Thoracic aorta (tissue), 2 donors: Measurements from ENCODE around the gene CLASP2. TPM values are rescaled to one million over a fixed set of nuclear protein-coding genes. Genes with fewer than 3 reads are reported as not detected.

ENCODE experiments used
- ATAC-seq: fragments of 150-250 bp; one replicate; pipeline ENCODE4 v1.8.0; 2017; ENCODE audit warnings: low read depth; ENCODE audit not compliant: insufficient number of reproducible peaks, low FRiP score
- DNase-seq: peaks from one replicate; pipeline ENCODE4 v3.0.0-alpha.2; 2020; ENCODE audit warnings: low spot score
- H3K27ac ChIP-seq, 2 donors: fragments of 200-600 bp; sonication (generic); 1 replicate in 1 of 2; 2 replicates in 1 of 2; pipeline ENCODE4 v1.5.1; 2016; ENCODE audit warnings: mild to moderate bottlenecking in 2 of 2, moderate library complexity in 2 of 2
- H3K27me3 ChIP-seq: fragments of 200-600 bp; sonication (generic); replicated peaks from 2 replicates; pipeline ENCODE4 v1.6.0; 2016; ENCODE audit warnings: mild to moderate bottlenecking; ENCODE audit not compliant: insufficient read depth
- H3K36me3 ChIP-seq: fragments of 200-600 bp; sonication (generic); one replicate; pipeline ENCODE4 v1.5.1; 2016
- H3K4me1 ChIP-seq, 2 donors: fragments of 200-600 bp; sonication (generic); 1 replicate in 1 of 2; 2 replicates in 1 of 2; pipeline versions ENCODE4 v1.5.1 to v1.6.0; 2016; ENCODE audit warnings: low read depth in 2 of 2, mild to moderate bottlenecking in 1 of 2; ENCODE audit not compliant: control insufficient read depth in 1 of 2
- H3K4me3 ChIP-seq: fragments of 200-600 bp; sonication (generic); 2 replicates; pipeline ENCODE4 v1.5.1; 2016; ENCODE audit warnings: mild to moderate bottlenecking
- H3K9me3 ChIP-seq: fragments of 200-600 bp; sonication (generic); 2 replicates; pipeline ENCODE4 v1.5.1; 2016
- total RNA-seq, 2 donors: library from RNA; depleted of rRNA; stranded (reverse); fragments of >200 nt; gene quantifications; one replicate each; pipeline versions ENCODE4 v1.1.0 to v1.2.3, GENCODE V29; 2016
- TF ChIP-seq, protein P1 (sequence below): fragments of 200-600 bp; sonication (generic); IDR thresholded peaks from one replicate; pipeline ENCODE4 v1.5.1; 2019; ENCODE audit warnings: antibody characterized with exemption

Gene CLASP2
- total RNA-seq, 2 donors from 2014 or later = 122 to 126 TPM

GRCh38 chr3:33629219-33629618 lies 88.8 kb downstream of the CLASP2 start:
- H3K4me1 ChIP-seq = no peaks in the 10 kb centered on the region
- H3K9me3 ChIP-seq = no peaks in the 10 kb centered on the region
- no peak overlapping the region for H3K4me3 ChIP-seq
- TF ChIP-seq, protein P1, sequence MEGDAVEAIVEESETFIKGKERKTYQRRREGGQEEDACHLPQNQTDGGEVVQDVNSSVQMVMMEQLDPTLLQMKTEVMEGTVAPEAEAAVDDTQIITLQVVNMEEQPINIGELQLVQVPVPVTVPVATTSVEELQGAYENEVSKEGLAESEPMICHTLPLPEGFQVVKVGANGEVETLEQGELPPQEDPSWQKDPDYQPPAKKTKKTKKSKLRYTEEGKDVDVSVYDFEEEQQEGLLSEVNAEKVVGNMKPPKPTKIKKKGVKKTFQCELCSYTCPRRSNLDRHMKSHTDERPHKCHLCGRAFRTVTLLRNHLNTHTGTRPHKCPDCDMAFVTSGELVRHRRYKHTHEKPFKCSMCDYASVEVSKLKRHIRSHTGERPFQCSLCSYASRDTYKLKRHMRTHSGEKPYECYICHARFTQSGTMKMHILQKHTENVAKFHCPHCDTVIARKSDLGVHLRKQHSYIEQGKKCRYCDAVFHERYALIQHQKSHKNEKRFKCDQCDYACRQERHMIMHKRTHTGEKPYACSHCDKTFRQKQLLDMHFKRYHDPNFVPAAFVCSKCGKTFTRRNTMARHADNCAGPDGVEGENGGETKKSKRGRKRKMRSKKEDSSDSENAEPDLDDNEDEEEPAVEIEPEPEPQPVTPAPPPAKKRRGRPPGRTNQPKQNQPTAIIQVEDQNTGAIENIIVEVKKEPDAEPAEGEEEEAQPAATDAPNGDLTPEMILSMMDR = no peak
- H3K36me3 ChIP-seq = no peaks in the 10 kb centered on the region
- no peak overlapping the region for H3K27ac ChIP-seq
- ATAC-seq = no peak
- no peaks in the 10 kb centered on the region for H3K27me3 ChIP-seq
- DNase-seq = no peak

DNA sequence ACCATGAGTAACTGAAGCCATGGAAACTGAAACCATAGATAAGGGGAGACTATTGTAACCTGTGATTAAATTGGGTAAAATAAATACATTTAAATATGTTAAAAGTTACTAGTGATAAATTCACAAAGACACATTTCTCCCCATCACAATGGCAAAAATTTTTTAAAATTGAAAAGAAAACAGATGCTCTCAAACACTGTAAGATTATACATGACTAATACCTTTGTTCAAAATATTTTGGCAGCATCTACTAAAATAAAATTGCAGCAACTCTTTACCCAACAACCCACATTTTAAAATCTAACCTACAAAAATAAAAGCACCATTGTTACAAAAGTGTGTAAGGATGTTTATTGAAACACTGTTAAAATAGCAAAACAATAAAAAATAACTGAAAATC lies 93.3 kb downstream of the CLASP2 start:
- no peaks in the 10 kb centered on the region for H3K4me1 ChIP-seq
- no peaks in the 10 kb centered on the region for H3K27me3 ChIP-seq
- TF ChIP-seq, protein P1 = no peak
- no peak overlapping the region for H3K27ac ChIP-seq
- H3K9me3 ChIP-seq = no peaks in the 10 kb centered on the region
- DNase-seq (no peak), ATAC-seq (no peak)
- no peaks in the 10 kb centered on the region for H3K36me3 ChIP-seq
- H3K4me3 ChIP-seq = no peak overlapping the region

GRCh38 chr3:33613041-33613440 lies 105.0 kb downstream of the CLASP2 start:
- H3K36me3 ChIP-seq = peaks cover 2% of the 10 kb centered on the region

GRCh38 chr3:33612607-33613006 lies 105.4 kb downstream of the CLASP2 start:
- H3K4me3 ChIP-seq = no peak overlapping the region

More at GRCh38 chr3:33613041-33613440, 105.0 kb downstream of the CLASP2 start:
- no peak for ATAC-seq
- DNase-seq = no peak
- Histone ChIP-seq H3K27me3 (no peaks in the 10 kb centered on the region), H3K4me3 (no peak overlapping the region), H3K9me3 (no peaks in the 10 kb centered on the region), H3K27ac (no peak overlapping the region), H3K4me1 (no peaks in the 10 kb centered on the region)
- TF ChIP-seq, protein P1 = no peak

DNA sequence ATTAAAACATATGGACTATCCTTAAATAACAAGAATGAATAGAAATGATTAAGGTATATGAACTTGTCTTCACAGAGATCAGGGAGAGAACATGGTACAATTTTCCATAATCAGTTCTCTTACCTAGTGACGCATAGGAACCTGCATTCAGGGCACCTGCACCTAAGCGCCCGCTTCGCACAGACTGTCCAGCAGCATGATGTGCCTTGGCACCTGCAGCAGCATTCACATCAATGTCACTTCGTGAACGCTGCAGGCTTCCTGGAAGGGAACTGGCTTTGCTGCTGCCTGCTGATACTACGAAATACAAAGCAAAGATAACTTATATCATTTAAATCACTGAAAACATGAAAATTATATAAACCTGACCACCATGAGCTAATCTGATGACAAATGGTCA lies 115.2 kb downstream of the CLASP2 start:
- TF ChIP-seq, protein P1 = no peak
- Histone ChIP-seq H3K27me3 (no peaks in the 10 kb centered on the region), H3K4me3 (no peak overlapping the region), H3K9me3 (no peaks in the 10 kb centered on the region), H3K36me3 (peaks cover 40% of the 10 kb centered on the region), H3K27ac (no peak overlapping the region), H3K4me1 (no peaks in the 10 kb centered on the region)
- DNase-seq (no peak), ATAC-seq (no peak)

More at GRCh38 chr3:33612607-33613006, 105.4 kb downstream of the CLASP2 start:
- Histone ChIP-seq H3K9me3 (no peaks in the 10 kb centered on the region), H3K4me1 (no peaks in the 10 kb centered on the region), H3K27me3 (no peaks in the 10 kb centered on the region), H3K36me3 (no peaks in the 10 kb centered on the region), H3K27ac (no peak overlapping the region)
- DNase-seq (no peak), ATAC-seq (no peak)
- TF ChIP-seq, protein P1 = no peak
